SK-MEL-5 (cell line): Measurements from ENCODE around the gene MRPS27. TPM values are rescaled to one million over a fixed set of nuclear protein-coding genes. Genes with fewer than 3 reads are reported as not detected.
A peak's percentile ranks its signal among the peaks of the same experiment; 100 is the strongest.

Experiments
- DNase-seq: peaks from one replicate; pipeline ENCODE4 v3.0.0-alpha.2; 2016; ENCODE audit warnings: low read depth, low spot score
- in situ Hi-C: cut with HindIII; loops from 2 replicates; pipeline ENCODE4 v1.10.0; 2016; ENCODE audit warnings: low sequenced_read_pairs, high pct_unique_total_duplicates, low pct_unique_long_range_greater_than_20kb
- polyA plus RNA-seq, 2 experiments: library from polyadenylated mRNA; depleted of rRNA; stranded (reverse); fragments of >200 nt; gene quantifications; 2 replicates each; pipeline ENCODE4 v1.2.3, GENCODE V29; 2015
- total RNA-seq: library from RNA; depleted of rRNA; stranded (reverse); fragments of >200 nt; shearing (Covaris generic); gene quantifications from 2 replicates; pipeline ENCODE4 v1.2.3, GENCODE V29; 2014; rRNA removed

Gene MRPS27
- total RNA-seq: 122 and 134 TPM in 2 replicates
- 84.6 and 103 TPM in 2 replicates for polyA plus RNA-seq (2015; cell fraction: cytosol; rRNA removed)
- polyA plus RNA-seq (2015; cell fraction: nucleus; rRNA removed): 52.5 and 59.2 TPM in 2 replicates

DNA sequence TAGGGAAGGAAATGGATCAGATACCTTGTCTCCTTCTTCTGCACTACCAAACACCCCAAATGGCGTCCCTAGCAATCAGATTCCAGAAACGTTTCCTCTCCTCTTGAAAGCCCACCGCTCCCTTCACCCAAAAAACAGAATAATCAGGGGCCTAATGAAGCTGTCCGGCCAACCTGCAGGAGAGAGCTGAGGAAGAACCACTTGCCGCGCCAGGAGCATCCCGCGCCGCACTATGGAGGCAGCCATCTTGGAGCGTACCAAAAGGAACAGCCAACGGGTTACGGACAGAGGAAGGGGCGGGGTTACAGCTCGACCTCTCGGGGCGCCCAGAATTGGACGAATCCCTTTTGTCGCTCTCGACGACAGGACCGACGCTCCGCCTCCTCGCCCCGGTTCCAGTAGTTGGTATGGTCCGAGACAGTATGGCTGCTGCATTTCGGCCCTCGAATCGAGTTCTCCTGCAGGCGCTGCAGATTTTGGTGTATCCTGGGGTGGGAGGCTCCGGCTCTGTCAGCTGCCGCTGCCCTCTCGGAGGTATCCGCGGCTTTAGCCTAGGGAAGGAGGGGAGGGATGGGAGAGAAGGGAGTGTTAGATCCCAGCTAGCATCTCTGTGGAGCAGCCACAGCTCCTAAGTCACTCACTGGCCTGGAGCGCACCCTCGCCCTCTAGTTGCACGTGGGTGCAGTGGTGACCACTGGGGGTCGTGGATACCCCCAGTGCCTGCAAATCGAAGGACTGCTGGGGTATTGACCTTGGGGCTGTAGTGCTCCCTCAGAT, at the start of gene MRPS27, which contains the start of gene PTCD2:
Gene MRPS27, minus strand, starts transcription at position 265 of the 777 bp plus-strand sequence. Its CDS starts 19 bp downstream, at position 246.
Gene PTCD2, plus strand, starts transcription at position 398 of the 777 bp plus-strand sequence. Its CDS starts 10 bp downstream, at position 408.
- peak; percentile 98 for DNase-seq
- in situ Hi-C loops: no loop called here

GRCh38 chr5:72369711-72370110, 49.7 kb upstream of the MRPS27 start:
- in situ Hi-C loops: no loop called here
- no peak for DNase-seq

DNA sequence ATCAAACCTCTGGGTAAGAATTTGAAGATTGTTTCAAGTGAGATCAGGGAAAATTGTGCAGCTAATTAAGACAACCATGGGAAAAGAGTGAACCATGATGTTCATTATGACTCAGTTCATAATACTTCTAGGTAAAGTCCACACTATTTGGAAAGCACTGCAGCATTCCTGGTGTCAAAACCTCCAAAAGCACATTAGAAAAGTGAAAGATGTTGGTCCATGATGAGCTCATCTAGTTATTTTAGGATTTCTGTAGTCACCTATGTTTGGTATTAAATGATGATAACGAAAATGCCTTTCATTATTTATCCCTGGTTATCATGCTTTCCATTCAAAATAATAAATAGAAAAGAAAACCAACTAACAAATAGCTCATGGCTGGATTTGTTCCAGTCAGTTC, 49.3 kb upstream of the MRPS27 start:
- in situ Hi-C loops: no loop called here
- DNase-seq: no peak

GRCh38 chr5:72368271-72368670, 48.2 kb upstream of the MRPS27 start:
- in situ Hi-C loops: no loop called here
- DNase-seq: no peak

- in situ Hi-C loops: no loop called here
- peak; percentile 85 for DNase-seq
Observed at GRCh38 chr5:72366324-72366976, 46.4 kb upstream of the MRPS27 start.

- no peak for DNase-seq
- in situ Hi-C loops: no loop called here
Observed at GRCh38 chr5:72364951-72365350, 44.9 kb upstream of the MRPS27 start.

DNA sequence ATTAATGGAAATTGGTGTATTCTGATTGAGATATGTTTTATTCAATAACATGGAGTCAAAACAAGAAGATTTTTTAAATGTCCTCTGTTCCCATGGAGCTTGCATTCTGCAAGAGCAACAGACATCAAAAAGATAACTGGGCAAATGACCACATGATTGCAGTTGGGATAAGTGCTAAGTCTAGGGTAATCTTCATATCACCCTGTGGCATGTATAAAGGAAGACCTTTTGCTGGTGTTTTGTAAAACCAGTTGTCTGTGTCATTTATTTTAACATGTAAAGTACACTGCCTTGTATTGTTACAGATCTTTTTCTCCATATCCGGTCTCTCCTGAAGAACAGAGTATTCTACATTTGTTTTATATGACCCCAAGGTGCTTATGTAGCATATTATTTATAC, 44.1 kb upstream of the MRPS27 start:
- DNase-seq: no peak
- in situ Hi-C loops: no loop called here

DNA sequence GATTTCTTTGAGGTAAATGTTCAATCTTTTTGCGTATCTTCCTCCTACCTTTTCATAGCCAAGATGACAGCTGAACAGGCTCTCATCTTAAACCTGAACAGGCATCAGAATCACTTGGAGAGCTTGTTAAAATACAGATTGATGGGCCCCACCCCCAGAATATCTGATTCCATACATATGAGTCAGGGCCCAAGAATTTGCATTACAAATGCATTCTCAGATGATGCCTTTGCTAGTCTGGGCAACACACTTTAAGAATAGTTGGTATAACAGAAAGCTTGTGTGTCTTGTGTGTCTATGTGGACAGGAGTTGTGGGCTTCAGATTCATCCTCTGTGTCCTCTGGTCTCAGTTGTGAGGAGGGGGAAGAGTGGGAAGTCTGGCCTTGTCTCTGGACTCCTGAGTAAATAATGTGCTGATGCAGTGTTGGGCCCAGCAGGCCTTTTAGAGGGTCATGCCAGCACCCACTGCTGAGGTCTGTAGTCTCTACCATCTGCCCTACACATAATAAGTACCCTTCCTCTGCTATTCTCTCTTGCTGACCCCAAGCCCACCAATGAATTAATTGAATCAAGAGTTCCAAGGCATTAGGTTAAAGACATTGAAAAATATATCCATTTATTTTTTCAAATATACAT, 43.2 kb upstream of the MRPS27 start:
- DNase-seq: no peak
- in situ Hi-C loops: no loop called here

DNA sequence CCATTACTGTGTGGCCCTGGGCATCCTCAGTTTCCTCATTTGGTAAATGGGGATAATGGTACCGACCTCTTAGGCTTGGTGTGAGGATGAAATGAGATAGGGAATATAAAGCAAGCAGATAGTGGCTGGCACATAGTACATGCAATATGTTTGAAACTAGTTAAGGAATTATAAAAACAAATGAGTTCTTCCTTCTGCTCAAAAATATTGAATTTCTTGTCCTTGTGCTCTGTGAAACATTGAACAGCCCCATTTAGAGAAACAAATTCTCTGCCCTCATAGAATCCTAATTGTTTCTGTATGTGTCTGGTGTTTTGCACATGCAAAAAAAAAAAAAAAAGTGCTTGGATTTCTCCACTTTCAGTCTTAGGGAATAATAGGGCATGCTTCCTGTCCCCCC, 39.8 kb upstream of the MRPS27 start:
- no peak for DNase-seq
- in situ Hi-C loops: no loop called here

- in situ Hi-C loops: no loop called here
- DNase-seq: peak; percentile 16
Observed at GRCh38 chr5:72358925-72359324, 38.9 kb upstream of the MRPS27 start.

DNA sequence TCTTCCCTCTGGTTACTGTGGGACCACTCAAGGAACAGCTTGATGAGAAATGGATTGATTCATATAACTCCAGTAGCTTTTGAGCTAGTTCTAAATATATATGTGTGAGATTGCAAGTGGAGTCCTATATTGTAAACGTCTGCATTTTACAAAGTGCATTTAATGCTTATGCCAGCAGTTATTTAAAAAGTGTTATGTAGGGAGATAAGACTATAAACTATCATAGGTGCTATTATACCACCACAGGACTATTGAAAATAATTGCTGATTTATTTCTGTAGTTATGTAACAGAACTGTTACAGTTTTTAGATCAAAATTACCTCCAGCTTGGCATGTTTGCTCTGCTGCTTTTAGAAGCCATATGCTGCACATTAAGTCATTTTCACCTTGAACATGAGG, 36.3 kb upstream of the MRPS27 start:
- in situ Hi-C loops: no loop called here
- no peak for DNase-seq

DNA sequence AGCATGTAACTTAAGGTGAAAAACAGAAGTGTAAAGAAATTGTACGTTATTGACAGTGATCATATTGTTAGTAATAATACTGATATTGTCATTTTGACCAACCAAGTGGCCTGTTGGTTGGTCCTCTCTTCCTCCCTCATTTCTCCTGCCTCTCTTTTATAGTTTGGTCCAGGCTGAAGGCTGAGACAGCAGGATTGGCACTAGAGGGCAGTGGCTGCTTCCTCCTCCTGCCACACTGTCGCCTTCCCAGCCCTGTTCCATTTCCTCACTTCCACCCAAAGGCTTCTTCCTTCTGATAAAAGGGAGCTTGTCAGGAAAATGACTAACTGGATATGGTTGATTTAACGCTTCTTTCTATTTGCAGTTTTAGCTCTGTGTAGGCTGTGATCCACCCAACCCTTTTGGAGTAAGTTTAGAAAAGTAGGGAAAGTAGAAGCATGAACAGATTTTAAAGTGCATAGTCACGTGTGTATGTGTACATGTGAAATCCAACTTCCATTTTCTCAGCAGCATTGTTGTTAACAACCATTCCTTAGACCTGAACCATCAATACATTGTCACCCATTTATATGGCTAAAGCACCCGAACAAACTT, 35.8 kb upstream of the MRPS27 start:
- peak; percentile 66 for DNase-seq
- in situ Hi-C loops: no loop called here

- in situ Hi-C loops: no loop called here
Observed at GRCh38 chr5:72353046-72353445, 33.0 kb upstream of the MRPS27 start.

GRCh38 chr5:72352616-72353015, 32.6 kb upstream of the MRPS27 start:
- in situ Hi-C loops: no loop called here
- no peak for DNase-seq

More at GRCh38 chr5:72353046-72353445, 33.0 kb upstream of the MRPS27 start:
- DNase-seq: no peak

DNA sequence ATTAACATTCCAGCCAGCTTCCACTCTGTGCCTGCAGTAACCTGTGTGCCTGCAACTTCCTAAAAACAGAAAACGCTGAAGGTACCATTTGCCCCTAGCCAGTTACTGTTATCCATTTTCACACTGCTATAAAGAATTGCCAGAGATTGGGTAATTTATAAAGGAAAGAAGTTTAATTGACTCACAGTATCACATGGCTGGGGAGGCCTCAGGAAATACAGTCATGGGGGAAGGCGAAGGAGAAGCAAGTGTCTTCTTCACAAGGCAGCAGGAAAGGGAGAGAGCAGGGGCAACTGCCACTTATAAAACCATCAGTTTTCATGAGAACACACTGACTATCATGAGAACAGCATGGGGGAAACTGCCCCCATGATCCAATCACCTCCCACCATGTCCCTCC, 31.3 kb upstream of the MRPS27 start:
- DNase-seq: no peak
- in situ Hi-C loops: no loop called here

GRCh38 chr5:72347801-72348308, 27.8 kb upstream of the MRPS27 start:
- peak; percentile 45 for DNase-seq
- in situ Hi-C loops: no loop called here

GRCh38 chr5:72346398-72346797, 26.4 kb upstream of the MRPS27 start:
- in situ Hi-C loops: no loop called here
- no peak for DNase-seq
